Measurements from ENCODE around the gene CRISP3.
"Not testable (repeated sequence)": the region's sequence is repeated elsewhere in the genome, so short reads cannot be mapped to it uniquely, and the experiment has no call there.

The CRISP3 gene

GRCh38 chr6:49744259-49744658, at the start of gene CRISP3:
TSS of gene CRISP3 (minus strand) at chr6:49744388. CDS start at chr6:49744367, 21 bp downstream.
- DNase-seq, result no peak

- no peak for DNase-seq
Observed at GRCh38 chr6:49790341-49790740, 46.2 kb upstream of the CRISP3 start.

- no peak for DNase-seq
Observed at GRCh38 chr6:49787176-49787575, 43.0 kb upstream of the CRISP3 start, which contains the start of gene PGK2. TSS of gene PGK2 (minus strand) at chr6:49787285. CDS start at chr6:49787187, 98 bp downstream.

- no peak for DNase-seq
Observed at GRCh38 chr6:49784272-49784671, 40.1 kb upstream of the CRISP3 start.

GRCh38 chr6:49782725-49783124, 38.5 kb upstream of the CRISP3 start:
- no peak for DNase-seq

GRCh38 chr6:49782293-49782692, 38.1 kb upstream of the CRISP3 start:
- DNase-seq, result no peak

- no peak for DNase-seq
Observed at GRCh38 chr6:49776444-49776843, 32.3 kb upstream of the CRISP3 start.

GRCh38 chr6:49775043-49775442, 30.9 kb upstream of the CRISP3 start:
- DNase-seq, result no peak

GRCh38 chr6:49772285-49772684, 28.1 kb upstream of the CRISP3 start:
- no peak for DNase-seq

GRCh38 chr6:49766762-49767161, 22.6 kb upstream of the CRISP3 start:
- no peak for DNase-seq

GRCh38 chr6:49764571-49765236, 20.5 kb upstream of the CRISP3 start:
- no peak for DNase-seq

GRCh38 chr6:49743429-49743828, 759 bp downstream of the CRISP3 start:
- DNase-seq, result no peak

- no peak for DNase-seq
Observed at GRCh38 chr6:49739423-49739822, 4.8 kb downstream of the CRISP3 start.

GRCh38 chr6:49736017-49736508, 8.1 kb downstream of the CRISP3 start:
- no peak for DNase-seq

GRCh38 chr6:49733680-49734079, 10.5 kb downstream of the CRISP3 start:
- DNase-seq, result no peak

- no peak for DNase-seq
Observed at GRCh38 chr6:49732781-49733180, 11.4 kb downstream of the CRISP3 start.

GRCh38 chr6:49730251-49730650, 13.9 kb downstream of the CRISP3 start:
- no peak for DNase-seq

- not testable (repeated sequence) for DNase-seq
Observed at GRCh38 chr6:49723917-49724316, 20.3 kb downstream of the CRISP3 start.

- DNase-seq, result no peak
Observed at GRCh38 chr6:49721297-49721696, 22.9 kb downstream of the CRISP3 start.

- DNase-seq, result no peak
Observed at GRCh38 chr6:49720372-49720771, 23.8 kb downstream of the CRISP3 start.

GRCh38 chr6:49713346-49713745, 30.8 kb downstream of the CRISP3 start, which contains the start of gene CRISP2:
TSS of gene CRISP2 (minus strand) at chr6:49713543. CDS start at chr6:49709196, 4,347 bp downstream.
- DNase-seq, result no peak

GRCh38 chr6:49698478-49698877, 45.7 kb downstream of the CRISP3 start:
- DNase-seq, result no peak

- DNase-seq, result no peak
Observed at GRCh38 chr6:49693512-49693911, 50.7 kb downstream of the CRISP3 start.

- no peak for DNase-seq
Observed at GRCh38 chr6:49692534-49692933, 51.7 kb downstream of the CRISP3 start.
